ENCODE measurements around the gene USP8.

DNA sequence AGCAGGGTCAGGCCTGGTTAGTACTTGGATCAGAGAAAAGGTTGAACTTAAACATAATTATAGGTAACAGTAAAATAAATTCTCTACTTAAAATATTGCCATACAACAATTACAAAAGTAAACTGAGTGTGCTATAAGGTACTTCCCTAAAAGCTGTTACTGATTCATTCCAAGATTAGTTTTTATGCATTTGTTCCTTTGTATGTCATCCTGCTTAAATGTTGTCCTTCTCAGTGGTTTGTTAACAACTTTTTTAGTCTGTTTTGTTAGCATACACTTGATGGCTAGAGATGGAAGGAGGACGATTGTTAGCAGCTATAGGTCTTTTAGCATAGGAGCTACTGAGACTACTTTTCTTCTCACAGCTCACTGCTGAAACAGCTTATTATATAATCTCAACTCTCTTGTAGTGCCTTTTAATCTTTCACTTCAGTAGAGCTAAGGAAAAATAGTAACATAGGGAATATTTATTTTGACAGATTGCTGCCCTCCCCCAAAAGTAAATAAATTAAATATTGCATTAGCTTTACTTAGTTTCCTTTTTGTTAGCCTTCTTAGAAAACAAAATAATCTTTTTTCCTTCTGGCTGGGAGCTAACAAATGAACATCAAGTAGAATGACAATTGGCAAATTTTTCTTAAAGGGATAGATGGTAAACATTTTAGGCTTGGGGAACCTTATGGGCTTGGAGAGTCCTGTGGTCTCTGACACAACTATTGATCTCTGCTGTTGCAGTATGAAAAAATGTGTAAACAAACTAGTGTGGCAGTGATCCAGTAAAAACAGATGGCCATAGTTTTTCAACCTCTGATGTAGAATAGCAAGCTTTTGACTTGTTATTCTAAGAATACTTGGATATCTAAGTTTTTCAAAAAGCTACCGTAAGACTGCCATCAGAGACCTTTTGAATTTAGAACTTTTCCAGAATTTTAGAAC lies 39.5 kb downstream of the USP8 start:
- TF ChIP-seq EZH2 (IDR thresholded peaks at IDR 0.05; ENCODE audit: borderline replicate concordance, insufficient read depth, low read length, poor library complexity, severe bottlenecking) = no peak
- TF ChIP-seq, protein P1, sequence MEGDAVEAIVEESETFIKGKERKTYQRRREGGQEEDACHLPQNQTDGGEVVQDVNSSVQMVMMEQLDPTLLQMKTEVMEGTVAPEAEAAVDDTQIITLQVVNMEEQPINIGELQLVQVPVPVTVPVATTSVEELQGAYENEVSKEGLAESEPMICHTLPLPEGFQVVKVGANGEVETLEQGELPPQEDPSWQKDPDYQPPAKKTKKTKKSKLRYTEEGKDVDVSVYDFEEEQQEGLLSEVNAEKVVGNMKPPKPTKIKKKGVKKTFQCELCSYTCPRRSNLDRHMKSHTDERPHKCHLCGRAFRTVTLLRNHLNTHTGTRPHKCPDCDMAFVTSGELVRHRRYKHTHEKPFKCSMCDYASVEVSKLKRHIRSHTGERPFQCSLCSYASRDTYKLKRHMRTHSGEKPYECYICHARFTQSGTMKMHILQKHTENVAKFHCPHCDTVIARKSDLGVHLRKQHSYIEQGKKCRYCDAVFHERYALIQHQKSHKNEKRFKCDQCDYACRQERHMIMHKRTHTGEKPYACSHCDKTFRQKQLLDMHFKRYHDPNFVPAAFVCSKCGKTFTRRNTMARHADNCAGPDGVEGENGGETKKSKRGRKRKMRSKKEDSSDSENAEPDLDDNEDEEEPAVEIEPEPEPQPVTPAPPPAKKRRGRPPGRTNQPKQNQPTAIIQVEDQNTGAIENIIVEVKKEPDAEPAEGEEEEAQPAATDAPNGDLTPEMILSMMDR (IDR thresholded peaks at IDR 0.05; ENCODE audit: poor library complexity, severe bottlenecking) = no peak
- TF ChIP-seq SMC3 (conservative IDR thresholded peaks at IDR 0.05; ENCODE audit: poor library complexity) = no peak
